Neural cell (in vitro differentiated cells): ENCODE measurements around the gene LRRC4B. TPM values are rescaled to one million over a fixed set of nuclear protein-coding genes. Genes with fewer than 3 reads are reported as not detected.

ENCODE experiments used
- H2AFZ ChIP-seq: fragments of 200-600, 300-800 bp; sonication (generic), shearing (Covaris generic); 2 replicates; pipeline ENCODE4 v1.6.0; 2014; ENCODE audit warnings: low read depth, mild to moderate bottlenecking, antibody characterized with exemption, low read length, moderate library complexity
- H3F3A ChIP-seq: fragments of 200-600 bp; shearing (Covaris generic); 2 replicates; pipeline ENCODE4 v1.6.1; 2016; ENCODE audit warnings: mild to moderate bottlenecking, moderate library complexity, mixed read lengths, antibody characterized with exemption, low read length; ENCODE audit not compliant: insufficient read depth, poor library complexity, severe bottlenecking
- H3K27ac ChIP-seq: fragments of 200-600, 300-800 bp; sonication (generic), shearing (Covaris generic); 2 replicates; pipeline ENCODE4 v1.5.1; 2014; ENCODE audit warnings: mild to moderate bottlenecking, low read length, moderate library complexity
- H3K27me3 ChIP-seq: fragments of 300-800, 200-600 bp; sonication (generic), shearing (Covaris generic); 2 replicates; pipeline ENCODE4 v1.6.0; 2014; ENCODE audit warnings: mild to moderate bottlenecking, low read depth, low read length, moderate library complexity; ENCODE audit not compliant: insufficient read depth
- H3K36me3 ChIP-seq: fragments of 300-800, 200-600 bp; sonication (generic), shearing (Covaris generic); 2 replicates; pipeline ENCODE4 v1.5.1; 2014; ENCODE audit warnings: mild to moderate bottlenecking, antibody characterized with exemption, low read length, moderate library complexity; ENCODE audit not compliant: insufficient read depth
- H3K4me2 ChIP-seq: fragments of 300-800, 200-600 bp; sonication (generic), shearing (Covaris generic); 2 replicates; pipeline ENCODE4 v1.6.0; 2014; ENCODE audit warnings: mild to moderate bottlenecking, low read length
- H3K4me3 ChIP-seq: fragments of 300-800, 200-600 bp; sonication (generic), shearing (Covaris generic); 2 replicates; pipeline ENCODE4 v1.5.1; 2014; ENCODE audit warnings: mild to moderate bottlenecking, low read length, moderate library complexity
- H3K79me2 ChIP-seq: fragments of 200-600 bp; shearing (Covaris generic); replicated peaks from 2 replicates; pipeline ENCODE4 v1.6.0; 2014; ENCODE audit warnings: mild to moderate bottlenecking, low read length, moderate library complexity; ENCODE audit not compliant: insufficient read depth
- H3K9ac ChIP-seq: fragments of 300-800, 200-600 bp; sonication (generic), shearing (Covaris generic); 2 replicates; pipeline ENCODE4 v1.6.1; 2016; ENCODE audit warnings: mild to moderate bottlenecking, low read length, mixed read lengths
- H3K9me2 ChIP-seq: fragments of 200-600 bp; shearing (Covaris generic); 2 replicates; pipeline ENCODE4 v1.6.1; 2016; ENCODE audit warnings: mild to moderate bottlenecking, low read length, mixed read lengths; ENCODE audit not compliant: insufficient read depth
- H3K9me3 ChIP-seq: fragments of 200-600, 300-800 bp; sonication (generic), shearing (Covaris generic); 2 replicates; pipeline ENCODE4 v1.6.1; 2016; ENCODE audit warnings: mild to moderate bottlenecking, mixed run types, low read length, moderate library complexity, mixed read lengths
- H4K20me1 ChIP-seq: fragments of 200-600 bp; shearing (Covaris generic); 2 replicates; pipeline ENCODE4 v1.6.1; 2016; ENCODE audit warnings: mild to moderate bottlenecking, mixed run types; ENCODE audit not compliant: insufficient read depth
- EP300 ChIP-seq: fragments of 450-650 bp; conservative IDR thresholded peaks from 2 replicates; pipeline ENCODE4 v1.6.1; 2014; ENCODE audit warnings: antibody characterized with exemption, mild to moderate bottlenecking, moderate library complexity; ENCODE audit not compliant: poor library complexity, severe bottlenecking
- EZH2 ChIP-seq: fragments of 200-600, 300-800 bp; shearing (Covaris generic), sonication (generic); IDR thresholded peaks from 2 replicates; pipeline ENCODE4 v1.6.1; 2014; ENCODE audit warnings: antibody characterized with exemption, low read length, borderline replicate concordance, mild to moderate bottlenecking; ENCODE audit not compliant: insufficient read depth, poor library complexity, severe bottlenecking
- MXI1 ChIP-seq: fragments of 450-650 bp; conservative IDR thresholded peaks from 2 replicates; pipeline ENCODE4 v1.6.1; 2014; ENCODE audit warnings: antibody characterized with exemption, mild to moderate bottlenecking; ENCODE audit not compliant: poor library complexity, severe bottlenecking
- POLR2AphosphoS5 ChIP-seq: IDR thresholded peaks from 2 replicates; pipeline ENCODE4 v1.6.1; 2012
- RAD21 ChIP-seq: fragments of 450-650 bp; conservative IDR thresholded peaks from 2 replicates; pipeline ENCODE4 v1.6.1; 2014; ENCODE audit warnings: antibody characterized with exemption, mild to moderate bottlenecking, moderate library complexity
- SMC3 ChIP-seq: fragments of 450-650 bp; conservative IDR thresholded peaks from 2 replicates; pipeline ENCODE4 v1.6.1; 2014; ENCODE audit warnings: antibody characterized with exemption, mild to moderate bottlenecking, moderate library complexity; ENCODE audit not compliant: poor library complexity
- TAF1 ChIP-seq: IDR thresholded peaks from 2 replicates; pipeline ENCODE4 v1.6.1; 2012; ENCODE audit warnings: low read depth
- polyA plus RNA-seq: library from polyadenylated mRNA; depleted of rRNA; stranded (reverse); fragments of >200 nt; gene quantifications from 2 replicates; pipeline ENCODE4 v1.2.3, GENCODE V29; 2014
- TF ChIP-seq, protein P1 (sequence below): IDR thresholded peaks from 2 replicates; pipeline ENCODE4 v1.6.1; 2012; ENCODE audit warnings: borderline replicate concordance
- TF ChIP-seq, protein P2 (sequence below): fragments of 450-650 bp; IDR thresholded peaks from 2 replicates; pipeline ENCODE4 v1.5.1; 2014; ENCODE audit warnings: antibody characterized with exemption, mild to moderate bottlenecking, moderate library complexity; ENCODE audit not compliant: poor library complexity, severe bottlenecking

The LRRC4B gene
- polyA plus RNA-seq, 1 donor from 2014 or later, result 83.1 TPM

DNA sequence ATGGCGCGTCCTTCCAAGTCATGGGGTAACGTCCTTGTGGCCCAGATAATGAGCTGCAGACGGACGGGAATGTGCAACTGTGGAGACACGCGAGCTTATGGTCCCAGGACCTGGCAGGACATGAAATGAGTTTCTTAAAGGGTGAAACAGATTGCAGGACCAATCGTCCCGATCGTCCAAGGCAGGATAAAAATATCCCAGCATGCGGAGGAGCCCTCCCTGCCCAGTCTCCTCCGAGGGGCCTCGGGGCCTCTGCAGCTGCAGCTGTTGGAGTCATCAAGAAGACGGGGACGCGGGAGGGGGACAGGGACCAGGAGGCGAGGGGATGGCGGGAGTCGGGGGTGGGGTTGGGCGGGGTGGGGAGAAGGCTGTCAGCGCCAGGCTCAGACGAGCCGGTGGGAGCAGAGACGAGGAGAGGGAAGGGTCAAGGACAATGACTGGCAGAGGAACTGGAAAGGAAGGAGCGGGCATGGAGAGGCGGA is 77.2 kb downstream of the LRRC4B start:
- H3K27ac ChIP-seq, result no peak overlapping the region
- H2AFZ ChIP-seq, result no peak overlapping the region
- H3K36me3 ChIP-seq, result no peaks in the 10 kb centered on the region
- TF ChIP-seq TAF1, result no peak
- no peak for TF ChIP-seq RAD21
- no peak for TF ChIP-seq MXI1
- TF ChIP-seq EZH2, result no peak
- TF ChIP-seq POLR2AphosphoS5, result no peak
- TF ChIP-seq, protein P1, sequence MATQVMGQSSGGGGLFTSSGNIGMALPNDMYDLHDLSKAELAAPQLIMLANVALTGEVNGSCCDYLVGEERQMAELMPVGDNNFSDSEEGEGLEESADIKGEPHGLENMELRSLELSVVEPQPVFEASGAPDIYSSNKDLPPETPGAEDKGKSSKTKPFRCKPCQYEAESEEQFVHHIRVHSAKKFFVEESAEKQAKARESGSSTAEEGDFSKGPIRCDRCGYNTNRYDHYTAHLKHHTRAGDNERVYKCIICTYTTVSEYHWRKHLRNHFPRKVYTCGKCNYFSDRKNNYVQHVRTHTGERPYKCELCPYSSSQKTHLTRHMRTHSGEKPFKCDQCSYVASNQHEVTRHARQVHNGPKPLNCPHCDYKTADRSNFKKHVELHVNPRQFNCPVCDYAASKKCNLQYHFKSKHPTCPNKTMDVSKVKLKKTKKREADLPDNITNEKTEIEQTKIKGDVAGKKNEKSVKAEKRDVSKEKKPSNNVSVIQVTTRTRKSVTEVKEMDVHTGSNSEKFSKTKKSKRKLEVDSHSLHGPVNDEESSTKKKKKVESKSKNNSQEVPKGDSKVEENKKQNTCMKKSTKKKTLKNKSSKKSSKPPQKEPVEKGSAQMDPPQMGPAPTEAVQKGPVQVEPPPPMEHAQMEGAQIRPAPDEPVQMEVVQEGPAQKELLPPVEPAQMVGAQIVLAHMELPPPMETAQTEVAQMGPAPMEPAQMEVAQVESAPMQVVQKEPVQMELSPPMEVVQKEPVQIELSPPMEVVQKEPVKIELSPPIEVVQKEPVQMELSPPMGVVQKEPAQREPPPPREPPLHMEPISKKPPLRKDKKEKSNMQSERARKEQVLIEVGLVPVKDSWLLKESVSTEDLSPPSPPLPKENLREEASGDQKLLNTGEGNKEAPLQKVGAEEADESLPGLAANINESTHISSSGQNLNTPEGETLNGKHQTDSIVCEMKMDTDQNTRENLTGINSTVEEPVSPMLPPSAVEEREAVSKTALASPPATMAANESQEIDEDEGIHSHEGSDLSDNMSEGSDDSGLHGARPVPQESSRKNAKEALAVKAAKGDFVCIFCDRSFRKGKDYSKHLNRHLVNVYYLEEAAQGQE, result no peak
- TF ChIP-seq, protein P2, sequence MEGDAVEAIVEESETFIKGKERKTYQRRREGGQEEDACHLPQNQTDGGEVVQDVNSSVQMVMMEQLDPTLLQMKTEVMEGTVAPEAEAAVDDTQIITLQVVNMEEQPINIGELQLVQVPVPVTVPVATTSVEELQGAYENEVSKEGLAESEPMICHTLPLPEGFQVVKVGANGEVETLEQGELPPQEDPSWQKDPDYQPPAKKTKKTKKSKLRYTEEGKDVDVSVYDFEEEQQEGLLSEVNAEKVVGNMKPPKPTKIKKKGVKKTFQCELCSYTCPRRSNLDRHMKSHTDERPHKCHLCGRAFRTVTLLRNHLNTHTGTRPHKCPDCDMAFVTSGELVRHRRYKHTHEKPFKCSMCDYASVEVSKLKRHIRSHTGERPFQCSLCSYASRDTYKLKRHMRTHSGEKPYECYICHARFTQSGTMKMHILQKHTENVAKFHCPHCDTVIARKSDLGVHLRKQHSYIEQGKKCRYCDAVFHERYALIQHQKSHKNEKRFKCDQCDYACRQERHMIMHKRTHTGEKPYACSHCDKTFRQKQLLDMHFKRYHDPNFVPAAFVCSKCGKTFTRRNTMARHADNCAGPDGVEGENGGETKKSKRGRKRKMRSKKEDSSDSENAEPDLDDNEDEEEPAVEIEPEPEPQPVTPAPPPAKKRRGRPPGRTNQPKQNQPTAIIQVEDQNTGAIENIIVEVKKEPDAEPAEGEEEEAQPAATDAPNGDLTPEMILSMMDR, result no peak
- TF ChIP-seq SMC3, result no peak
- TF ChIP-seq EP300, result no peak
- no peaks in the 10 kb centered on the region for H3K9me3 ChIP-seq
- no peak overlapping the region for H3K9ac ChIP-seq
- no peaks in the 10 kb centered on the region for H3K79me2 ChIP-seq
- H3F3A ChIP-seq, result no peaks in the 10 kb centered on the region
- no peak overlapping the region for H3K4me2 ChIP-seq
- H3K9me2 ChIP-seq, result no peaks in the 10 kb centered on the region
- no peaks in the 10 kb centered on the region for H4K20me1 ChIP-seq
- H3K4me3 ChIP-seq, result no peak overlapping the region
- H3K27me3 ChIP-seq, result peaks cover 34% of the 10 kb centered on the region

DNA sequence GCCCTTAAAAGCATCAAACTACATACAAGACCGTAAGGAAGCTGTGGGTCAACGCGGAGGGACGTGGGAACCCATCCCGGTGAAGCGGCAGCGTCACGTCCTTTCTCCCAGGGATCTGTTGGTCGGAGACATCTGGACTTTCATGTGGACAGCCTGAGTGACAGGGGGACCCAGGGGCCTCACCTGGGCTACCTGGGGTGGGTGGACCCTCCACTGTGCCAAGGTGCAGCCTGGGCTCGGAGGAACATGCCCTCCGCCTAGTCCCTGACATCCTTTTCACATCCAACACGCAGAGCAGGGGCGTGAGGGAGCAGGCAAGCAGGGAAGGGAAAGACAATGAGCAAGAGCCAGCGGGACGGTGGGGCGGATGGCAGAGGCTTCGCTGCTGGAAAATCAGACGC is 77.8 kb downstream of the LRRC4B start:
- H3K27me3 ChIP-seq, result peaks cover 34% of the 10 kb centered on the region
- no peak overlapping the region for H3K27ac ChIP-seq

More for the DNA sequence above, 77.8 kb downstream of the LRRC4B start:
- no peak overlapping the region for H3K4me3 ChIP-seq
- no peak overlapping the region for H3K4me2 ChIP-seq
- no peaks in the 10 kb centered on the region for H3K9me2 ChIP-seq
- no peak for TF ChIP-seq EZH2
- no peak for TF ChIP-seq TAF1
- TF ChIP-seq, protein P2, result no peak
- TF ChIP-seq SMC3, result no peak
- no peak for TF ChIP-seq MXI1
- TF ChIP-seq, protein P1, result no peak
- no peak for TF ChIP-seq EP300
- TF ChIP-seq RAD21, result no peak
- TF ChIP-seq POLR2AphosphoS5, result no peak
- no peaks in the 10 kb centered on the region for H4K20me1 ChIP-seq
- no peaks in the 10 kb centered on the region for H3K79me2 ChIP-seq
- no peak overlapping the region for H2AFZ ChIP-seq
- H3K9me3 ChIP-seq, result no peaks in the 10 kb centered on the region
- no peak overlapping the region for H3K9ac ChIP-seq
- H3F3A ChIP-seq, result no peaks in the 10 kb centered on the region
- no peaks in the 10 kb centered on the region for H3K36me3 ChIP-seq
